Muscle layer of colon (tissue), 2 donors: ENCODE results near the gene CACNA2D3.

Experiments used
- H3K27ac ChIP-seq: one replicate; pipeline ENCODE4 v1.7.0; 2013; ENCODE audit warnings: low read depth, mild to moderate bottlenecking, low read length, moderate library complexity
- H3K27me3 ChIP-seq, 2 donors: one replicate each; pipeline ENCODE4 v1.7.0; 2013; ENCODE audit warnings: low read length in 2 of 2, mild to moderate bottlenecking in 2 of 2; ENCODE audit not compliant: insufficient read depth in 2 of 2, control insufficient read depth in 1 of 2
- H3K36me3 ChIP-seq: one replicate; pipeline ENCODE4 v1.7.0; 2013; ENCODE audit warnings: mild to moderate bottlenecking, low read length; ENCODE audit not compliant: insufficient read depth
- H3K4me1 ChIP-seq: one replicate; pipeline ENCODE4 v1.7.0; 2013; ENCODE audit warnings: mild to moderate bottlenecking, low read length; ENCODE audit not compliant: insufficient read depth
- H3K4me3 ChIP-seq, 2 donors: one replicate each; pipeline ENCODE4 v1.7.0; 2013; ENCODE audit warnings: low read length in 2 of 2, low read depth in 1 of 2, mild to moderate bottlenecking in 1 of 2, moderate library complexity in 1 of 2
- H3K9ac ChIP-seq: one replicate; pipeline ENCODE4 v1.7.0; 2013; ENCODE audit warnings: low read length
- H3K9me3 ChIP-seq: one replicate; pipeline ENCODE4 v1.7.0; 2013; ENCODE audit warnings: mild to moderate bottlenecking, low read length
- donor health status: abdominal sarcoma.
- donor health status: Adenocarcinoma of cecum.

Gene CACNA2D3

GRCh38 chr3:54599716-54600115, 477.4 kb downstream of the CACNA2D3 start:
- H3K27ac ChIP-seq = no peak overlapping the region
- H3K36me3 ChIP-seq = no peaks in the 10 kb centered on the region
- H3K27me3 ChIP-seq = no peaks in the 10 kb centered on the region
- no peaks in the 10 kb centered on the region for H3K9me3 ChIP-seq
- H3K4me3 ChIP-seq = no peak overlapping the region
- H3K4me1 ChIP-seq = peaks cover 8% of the 10 kb centered on the region
- H3K9ac ChIP-seq = no peak overlapping the region

- Histone ChIP-seq H3K9ac (no peak overlapping the region), H3K9me3 (no peaks in the 10 kb centered on the region), H3K27me3 (no peaks in the 10 kb centered on the region), H3K4me1 (peaks cover 8% of the 10 kb centered on the region), H3K27ac (no peak overlapping the region), H3K36me3 (no peaks in the 10 kb centered on the region), H3K4me3 (no peak overlapping the region)
Observed at GRCh38 chr3:54600441-54601204, 478.3 kb downstream of the CACNA2D3 start.

- no peak overlapping the region for H3K27ac ChIP-seq
- peaks cover 8% of the 10 kb centered on the region for H3K4me1 ChIP-seq
- H3K27me3 ChIP-seq = no peaks in the 10 kb centered on the region
- H3K9me3 ChIP-seq = no peaks in the 10 kb centered on the region
- H3K9ac ChIP-seq = no peak overlapping the region
- no peaks in the 10 kb centered on the region for H3K36me3 ChIP-seq
- no peak overlapping the region for H3K4me3 ChIP-seq
Observed at GRCh38 chr3:54604495-54604894, 482.1 kb downstream of the CACNA2D3 start.

- H3K9me3 ChIP-seq = no peaks in the 10 kb centered on the region
- no peaks in the 10 kb centered on the region for H3K36me3 ChIP-seq
- no peak overlapping the region for H3K4me3 ChIP-seq
- H3K27me3 ChIP-seq = no peaks in the 10 kb centered on the region
- H3K9ac ChIP-seq = no peak overlapping the region
- H3K4me1 ChIP-seq = no peaks in the 10 kb centered on the region
- no peak overlapping the region for H3K27ac ChIP-seq
Observed at GRCh38 chr3:54608041-54608440, 485.7 kb downstream of the CACNA2D3 start.

- Histone ChIP-seq H3K4me1 (no peaks in the 10 kb centered on the region), H3K27ac (no peak overlapping the region), H3K27me3 (no peaks in the 10 kb centered on the region), H3K9me3 (no peaks in the 10 kb centered on the region), H3K4me3 (no peak overlapping the region), H3K9ac (no peak overlapping the region), H3K36me3 (no peaks in the 10 kb centered on the region)
Observed at GRCh38 chr3:54619053-54619452, 496.7 kb downstream of the CACNA2D3 start.

- no peaks in the 10 kb centered on the region for H3K36me3 ChIP-seq
- no peaks in the 10 kb centered on the region for H3K4me1 ChIP-seq
- no peaks in the 10 kb centered on the region for H3K9me3 ChIP-seq
- no peak overlapping the region for H3K27ac ChIP-seq
- no peak overlapping the region for H3K4me3 ChIP-seq
- no peak overlapping the region for H3K9ac ChIP-seq
- no peaks in the 10 kb centered on the region for H3K27me3 ChIP-seq
Observed at GRCh38 chr3:54619531-54619930, 497.2 kb downstream of the CACNA2D3 start.

GRCh38 chr3:54621184-54621583, 498.8 kb downstream of the CACNA2D3 start:
- H3K27me3 ChIP-seq = no peaks in the 10 kb centered on the region
- no peak overlapping the region for H3K9ac ChIP-seq
- no peak overlapping the region for H3K27ac ChIP-seq
- no peak overlapping the region for H3K4me3 ChIP-seq
- no peaks in the 10 kb centered on the region for H3K9me3 ChIP-seq
- H3K4me1 ChIP-seq = no peaks in the 10 kb centered on the region
- H3K36me3 ChIP-seq = no peaks in the 10 kb centered on the region

GRCh38 chr3:54622678-54623077, 500.3 kb downstream of the CACNA2D3 start:
- no peaks in the 10 kb centered on the region for H3K4me1 ChIP-seq
- H3K9ac ChIP-seq = no peak overlapping the region

GRCh38 chr3:54625805-54626787, 503.7 kb downstream of the CACNA2D3 start:
- H3K27ac ChIP-seq = no peak overlapping the region
- no peaks in the 10 kb centered on the region for H3K9me3 ChIP-seq
- no peaks in the 10 kb centered on the region for H3K27me3 ChIP-seq
- H3K4me3 ChIP-seq = no peak overlapping the region
- H3K36me3 ChIP-seq = no peaks in the 10 kb centered on the region
- H3K9ac ChIP-seq = no peak overlapping the region
- no peaks in the 10 kb centered on the region for H3K4me1 ChIP-seq

More at GRCh38 chr3:54622678-54623077, 500.3 kb downstream of the CACNA2D3 start:
- Histone ChIP-seq H3K4me3 (no peak overlapping the region), H3K27ac (no peak overlapping the region), H3K27me3 (no peaks in the 10 kb centered on the region), H3K36me3 (no peaks in the 10 kb centered on the region), H3K9me3 (no peaks in the 10 kb centered on the region)

GRCh38 chr3:54628888-54629441, 506.6 kb downstream of the CACNA2D3 start:
- Histone ChIP-seq H3K9ac (no peak overlapping the region), H3K27me3 (no peaks in the 10 kb centered on the region), H3K4me3 (no peak overlapping the region), H3K4me1 (no peaks in the 10 kb centered on the region), H3K9me3 (no peaks in the 10 kb centered on the region), H3K36me3 (no peaks in the 10 kb centered on the region), H3K27ac (no peak overlapping the region)

GRCh38 chr3:54630101-54630623, 507.8 kb downstream of the CACNA2D3 start:
- no peak overlapping the region for H3K27ac ChIP-seq
- no peaks in the 10 kb centered on the region for H3K36me3 ChIP-seq
- no peaks in the 10 kb centered on the region for H3K27me3 ChIP-seq
- no peaks in the 10 kb centered on the region for H3K4me1 ChIP-seq
- H3K9me3 ChIP-seq = no peaks in the 10 kb centered on the region
- H3K4me3 ChIP-seq = no peak overlapping the region
- no peak overlapping the region for H3K9ac ChIP-seq
